Measurements from ENCODE around the gene TBC1D9. TPM values are rescaled to one million over a fixed set of nuclear protein-coding genes. Genes with fewer than 3 reads are reported as not detected.
A peak's percentile ranks its signal among the peaks of the same experiment; 100 is the strongest.

The TBC1D9 gene
- total and polyA plus RNA-seq, 2 donors (not counting 1 experiment from before 2014, with no cell fraction given), result 48.9 to 235 TPM

- Mint-ChIP-seq H3K27ac (peak overlapping the region; percentile 39), H3K4me3 (no peak overlapping the region), H3K9me3 (ENCODE audit: insufficient read depth) (no peaks in the 10 kb centered on the region)
These were observed 41.1 kb downstream of the TBC1D9 start for GRCh38 chr4:140715119-140715518.

GRCh38 chr4:140711910-140712309 is 44.3 kb downstream of the TBC1D9 start:
- CTCF ChIA-PET, result interaction anchor here (0.6 to 2.1 kb wide), 4 partner anchors 28 to 352 kb away, joined by 3 to 8 read pairs (median 4); no protein-coding TSS in a partner anchor
- Histone ChIP-seq H3K27me3 (replicated peaks in 1 of 4; ENCODE audit: control extremely low read depth in 1 of 4, control insufficient read depth in 3 of 4, insufficient read depth in 4 of 4, low read length in 3 of 4) (no peaks in the 10 kb centered on the region), H3K27ac (ENCODE audit: low read length in 2 of 2) (no peak overlapping the region), H3K4me2 (replicated peaks; ENCODE audit: low read depth, low read length, poor library complexity, severe bottlenecking) (no peak overlapping the region), H3K36me3 (replicated peaks in 1 of 2; ENCODE audit: control extremely low read depth in 1 of 2, control insufficient read depth in 1 of 2, extremely low read depth in 1 of 2, insufficient read depth in 2 of 2, low read length in 1 of 2) (peaks cover 0 to 19% of the 10 kb centered on the region in 2 experiments), H2AFZ (ENCODE audit: insufficient read depth, low read depth, low read length, poor library complexity, severe bottlenecking) (no peak overlapping the region), H4K20me1 (ENCODE audit: control insufficient read depth, insufficient read depth, low read length, poor library complexity, severe bottlenecking) (peaks cover 38% of the 10 kb centered on the region), H3K9me3 (ENCODE audit: control extremely low read depth in 1 of 3, control insufficient read depth in 2 of 3, insufficient read depth in 1 of 3, low read length in 2 of 3) (no peaks in the 10 kb centered on the region), H3K9ac (ENCODE audit: low read length) (no peak overlapping the region), H3K4me3 (ENCODE audit: control extremely low read depth in 1 of 5, extremely low read depth in 1 of 5, insufficient read depth in 1 of 5, low read depth in 2 of 5, low read length in 4 of 5) (no peak overlapping the region), H3K4me1 (ENCODE audit: control insufficient read depth in 2 of 2, insufficient read depth in 2 of 2, low read length in 2 of 2) (peaks cover 33 to 45% of the 10 kb centered on the region in 2 donors), H3K79me2 (ENCODE audit: control insufficient read depth, insufficient read depth, low read length) (peaks cover 98% of the 10 kb centered on the region)
- Mint-ChIP-seq H3K4me1 (peaks cover 68% of the 10 kb centered on the region), H3K4me3 (no peak overlapping the region), H3K27ac (no peak overlapping the region), H3K9me3 (ENCODE audit: insufficient read depth) (no peaks in the 10 kb centered on the region), H3K27me3 (no peaks in the 10 kb centered on the region)
- TF ChIP-seq EZH2 (IDR thresholded peaks at IDR 0.05; ENCODE audit: borderline replicate concordance, insufficient read depth, low read depth, low read length, poor library complexity, severe bottlenecking) (no peak), CTCF (IDR thresholded peaks at IDR 0.05) (no peak)
- intact Hi-C loops (cut with micrococcal nuclease), result no loop called here
- POLR2A ChIA-PET, result no interaction called here
- no peak for ATAC-seq (ENCODE audit: low read depth)
- no peak for DNase-seq
- no CpG with 5 or more reads among the region's 4 CpGs for WGBS (ENCODE audit: insufficient coverage)

More at GRCh38 chr4:140715119-140715518, 41.1 kb downstream of the TBC1D9 start:
- 100% methylated on average over 1 of the region's 2 CpGs for WGBS (ENCODE audit: insufficient coverage)
- H3K4me1 ChIP-seq (ENCODE audit: control insufficient read depth in 2 of 2, insufficient read depth in 2 of 2, low read length in 2 of 2), result peaks cover 52 to 62% of the 10 kb centered on the region in 2 donors
- no peak overlapping the region for H2AFZ ChIP-seq (ENCODE audit: insufficient read depth, low read depth, low read length, poor library complexity, severe bottlenecking)
- no peak for DNase-seq
- ChIA-PET CTCF (interaction anchor here (1.3 kb wide), 1 partner anchor 135 kb away, joined by 3 read pairs; no protein-coding TSS in a partner anchor), POLR2A (no interaction called here)
- no peak overlapping the region for H3K4me2 ChIP-seq (replicated peaks; ENCODE audit: low read depth, low read length, poor library complexity, severe bottlenecking)
- no peak for TF ChIP-seq EZH2 (IDR thresholded peaks at IDR 0.05; ENCODE audit: borderline replicate concordance, insufficient read depth, low read depth, low read length, poor library complexity, severe bottlenecking)
- TF ChIP-seq CTCF (IDR thresholded peaks at IDR 0.05), result no peak
- no peaks in the 10 kb centered on the region for H3K27me3 ChIP-seq (replicated peaks in 1 of 4; ENCODE audit: control extremely low read depth in 1 of 4, control insufficient read depth in 3 of 4, insufficient read depth in 4 of 4, low read length in 3 of 4)
- H3K36me3 ChIP-seq (replicated peaks in 1 of 2; ENCODE audit: control extremely low read depth in 1 of 2, control insufficient read depth in 1 of 2, extremely low read depth in 1 of 2, insufficient read depth in 2 of 2, low read length in 1 of 2), result peaks cover 0 to 11% of the 10 kb centered on the region in 2 experiments
- H3K9ac ChIP-seq (ENCODE audit: low read length), result no peak overlapping the region
- intact Hi-C loops (cut with micrococcal nuclease), result no loop called here
- no peaks in the 10 kb centered on the region for H3K9me3 ChIP-seq (ENCODE audit: control extremely low read depth in 1 of 3, control insufficient read depth in 2 of 3, insufficient read depth in 1 of 3, low read length in 2 of 3)
- peaks cover 98% of the 10 kb centered on the region for H3K79me2 ChIP-seq (ENCODE audit: control insufficient read depth, insufficient read depth, low read length)
- peaks cover 75% of the 10 kb centered on the region for H3K4me1 Mint-ChIP-seq
- no peak overlapping the region for H3K4me3 ChIP-seq (ENCODE audit: control extremely low read depth in 1 of 5, extremely low read depth in 1 of 5, insufficient read depth in 1 of 5, low read depth in 2 of 5, low read length in 4 of 5)
- H3K27ac ChIP-seq (ENCODE audit: low read length in 2 of 2), result no peak overlapping the region
- ATAC-seq (ENCODE audit: low read depth), result no peak
- no peaks in the 10 kb centered on the region for H3K27me3 Mint-ChIP-seq
- H4K20me1 ChIP-seq (ENCODE audit: control insufficient read depth, insufficient read depth, low read length, poor library complexity, severe bottlenecking), result peaks cover 37% of the 10 kb centered on the region

All from B cell (primary cell).